ENCODE results near the gene POLR2M. TPM values are rescaled to one million over a fixed set of nuclear protein-coding genes. Genes with fewer than 3 reads are reported as not detected.

The POLR2M gene
- total RNA-seq: 28.0 and 33.8 TPM in 2 replicates

GRCh38 chr15:57706405-57707209, at the start of gene POLR2M:
TSS of gene POLR2M (plus strand) at chr15:57706714. CDS start at chr15:57706843, 129 bp downstream.

Other genes with a start within 250 kb of the POLR2M start
- gene MYZAP, start 114.8 kb upstream of the POLR2M start, total RNA-seq: 4.3 and 6.7 TPM in 2 replicates